Mesothelial cell of epicardium (in vitro differentiated cells): Measurements from ENCODE around the gene CPN1. TPM values are rescaled to one million over a fixed set of nuclear protein-coding genes. Genes with fewer than 3 reads are reported as not detected.
A peak's percentile ranks its signal among the peaks of the same experiment; 100 is the strongest.
"Not testable (repeated sequence)": the region's sequence is repeated elsewhere in the genome, so short reads cannot be mapped to it uniquely, and the experiment has no call there.

Experiments used
- DNase-seq, 2 experiments: peaks; one replicate each; pipeline ENCODE4 v3.0.0; 2021; ENCODE audit warnings: low spot score in 2 of 2; ENCODE audit not compliant: unreplicated experiment in 2 of 2
- H3K27ac Mint-ChIP-seq: 2 replicates; pipeline ENCODE4 v1.8.0; 2021; ENCODE audit warnings: mixed read lengths
- H3K27me3 Mint-ChIP-seq: 2 replicates; pipeline ENCODE4 v1.8.0; 2021; ENCODE audit warnings: low read depth, mixed read lengths
- H3K36me3 Mint-ChIP-seq: 2 replicates; pipeline ENCODE4 v1.8.0; 2021; ENCODE audit warnings: mixed read lengths
- H3K4me1 Mint-ChIP-seq: 2 replicates; pipeline ENCODE4 v1.8.0; 2021; ENCODE audit warnings: mixed read lengths
- H3K4me3 Mint-ChIP-seq: 2 replicates; pipeline ENCODE4 v1.8.0; 2021; ENCODE audit warnings: mild to moderate bottlenecking, moderate library complexity, mixed read lengths
- H3K9me3 Mint-ChIP-seq: 2 replicates; pipeline ENCODE4 v1.8.0; 2021; ENCODE audit warnings: mixed read lengths
- CTCF ChIP-seq: fragments of 200-600 bp; sonication (generic); IDR thresholded peaks from one replicate; pipeline ENCODE4 v1.5.0; 2021; ENCODE audit warnings: antibody characterized with exemption; ENCODE audit not compliant: unreplicated experiment
- total RNA-seq: library from RNA; stranded (reverse); gene quantifications from 3 replicates; pipeline ENCODE4 v1.2.1, GENCODE V29; 2021

The CPN1 gene
- total RNA-seq, 1 donor from 2014 or later = not detected

DNA sequence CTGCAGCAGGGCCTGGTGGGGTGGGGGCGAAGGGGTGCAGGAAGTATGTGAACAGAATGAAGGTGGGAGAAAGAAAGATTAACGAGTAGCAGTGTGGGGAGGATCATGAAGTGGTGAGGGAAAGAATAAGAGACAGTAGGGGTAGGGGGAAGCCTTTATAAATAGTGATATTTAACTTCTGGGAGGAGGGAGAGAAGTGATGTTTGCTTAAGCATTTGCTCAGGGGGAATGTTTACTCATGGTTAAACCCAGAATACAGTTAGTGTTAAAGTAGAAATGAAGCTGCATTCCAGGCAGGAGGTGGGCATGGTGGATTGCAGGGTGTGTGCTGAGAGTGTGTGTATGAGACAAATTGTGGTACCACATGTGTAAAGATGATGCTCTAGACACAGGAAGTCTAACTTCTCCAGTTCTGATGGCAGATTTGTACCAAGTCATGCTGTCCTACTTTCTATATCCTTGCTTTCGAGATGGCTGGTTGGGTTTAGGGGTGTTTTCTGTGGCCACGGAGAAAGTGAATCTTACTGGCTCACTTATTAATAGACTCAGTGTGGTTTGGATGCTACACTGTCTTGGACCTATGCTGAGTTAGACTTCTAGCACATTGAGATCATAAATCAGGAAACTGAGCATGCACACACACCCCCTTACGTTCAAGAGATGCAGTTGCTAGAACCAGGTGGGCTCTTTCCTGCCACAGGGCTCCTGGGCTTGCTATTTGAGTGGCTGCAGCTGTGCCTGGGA lies 61.4 kb downstream of the CPN1 start:
- H3K36me3 Mint-ChIP-seq = no peaks in the 10 kb centered on the region
- H3K27ac Mint-ChIP-seq = peak overlapping the region; percentile 47
- H3K27me3 Mint-ChIP-seq = no peaks in the 10 kb centered on the region
- H3K4me3 Mint-ChIP-seq = no peak overlapping the region
- no peak for TF ChIP-seq CTCF
- H3K4me1 Mint-ChIP-seq = peaks cover 20% of the 10 kb centered on the region
- DNase-seq = no peak
- peaks cover 3% of the 10 kb centered on the region for H3K9me3 Mint-ChIP-seq

- DNase-seq = no peak
- Mint-ChIP-seq H3K27ac (peak overlapping the region; percentile 47), H3K27me3 (no peaks in the 10 kb centered on the region), H3K4me3 (no peak overlapping the region), H3K9me3 (peaks cover 3% of the 10 kb centered on the region), H3K36me3 (no peaks in the 10 kb centered on the region), H3K4me1 (peaks cover 20% of the 10 kb centered on the region)
- no peak for TF ChIP-seq CTCF
Observed at GRCh38 chr10:100019787-100020141, 61.9 kb downstream of the CPN1 start.

GRCh38 chr10:100014071-100014762 lies 67.5 kb downstream of the CPN1 start:
- H3K4me1 Mint-ChIP-seq = peaks cover 29% of the 10 kb centered on the region
- peaks cover 8% of the 10 kb centered on the region for H3K9me3 Mint-ChIP-seq
- peak overlapping the region; percentile 5 for H3K27ac Mint-ChIP-seq
- no peak for TF ChIP-seq CTCF
- no peak overlapping the region for H3K4me3 Mint-ChIP-seq
- no peaks in the 10 kb centered on the region for H3K27me3 Mint-ChIP-seq
- no peaks in the 10 kb centered on the region for H3K36me3 Mint-ChIP-seq
- no peak for DNase-seq

GRCh38 chr10:100013621-100014020 lies 68.0 kb downstream of the CPN1 start:
- H3K36me3 Mint-ChIP-seq = no peaks in the 10 kb centered on the region

DNA sequence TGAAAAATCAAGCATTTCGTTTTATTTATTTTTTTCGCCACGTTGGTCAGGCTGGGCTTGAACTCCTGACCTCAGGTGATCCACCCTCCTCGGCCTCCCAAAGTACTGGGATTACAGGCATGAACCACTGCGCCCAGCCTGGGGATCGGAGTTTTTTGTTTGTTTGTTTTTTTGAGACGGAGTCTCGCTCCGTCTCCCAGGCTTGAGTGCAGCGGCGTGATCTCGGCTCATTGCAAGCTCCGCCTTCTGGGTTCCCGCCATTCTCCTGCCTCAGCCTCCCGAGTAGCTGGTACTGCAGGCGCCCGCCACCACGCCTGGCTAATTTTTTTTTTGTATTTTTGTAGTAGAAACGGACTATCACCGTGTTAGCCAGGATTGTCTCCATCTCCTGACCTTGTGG lies 69.8 kb downstream of the CPN1 start:
- Mint-ChIP-seq H3K4me1 (peaks cover 51% of the 10 kb centered on the region), H3K27ac (peak overlapping the region; percentile 63)
- H3K27me3 Mint-ChIP-seq, H3K36me3 Mint-ChIP-seq, DNase-seq, H3K4me3 Mint-ChIP-seq, H3K9me3 Mint-ChIP-seq: not testable (repeated sequence)

More at GRCh38 chr10:100013621-100014020, 68.0 kb downstream of the CPN1 start:
- DNase-seq = no peak
- Mint-ChIP-seq H3K4me3 (no peak overlapping the region), H3K27me3 (no peaks in the 10 kb centered on the region), H3K27ac (no peak overlapping the region), H3K9me3 (peaks cover 8% of the 10 kb centered on the region), H3K4me1 (peaks cover 34% of the 10 kb centered on the region)
- TF ChIP-seq CTCF = no peak
